Naive thymus-derived CD4-positive, alpha-beta T cell (primary cell): Measurements from ENCODE around the gene MEGF11. TPM values are rescaled to one million over a fixed set of nuclear protein-coding genes. Genes with fewer than 3 reads are reported as not detected.

ENCODE experiments used
- ATAC-seq: fragments of 150-1000 bp; cut with Tn5 transposase; 2 replicates; pipeline ENCODE4 v1.10.0; 2021; ENCODE audit warnings: mild to moderate bottlenecking, moderate library complexity
- CTCF ChIA-PET: fragments of 350-600 bp; sonication (Branson Sonifier 250); formaldehyde crosslinking; loops from one replicate; lab custom pipeline; 2021; ENCODE audit warnings: antibody characterized with exemption; lab: Charles Lee
- POLR2A ChIA-PET: fragments of 350-600 bp; sonication (Branson Sonifier 250); formaldehyde crosslinking; loops from one replicate; lab custom pipeline; 2021; ENCODE audit warnings: antibody characterized with exemption, inconsistent platforms; lab: Charles Lee
- DNase-seq, 9 donors: peaks; one replicate each; pipeline versions ENCODE4 v3.0.0 to v3.0.0-alpha.2; 2020 to 2022; ENCODE audit warnings: mixed read lengths in 1 of 9
- H3K27ac ChIP-seq: one replicate; pipeline ENCODE4 v1.7.0; 2013; ENCODE audit warnings: mild to moderate bottlenecking, low read depth, low read length, moderate library complexity
- H3K27me3 ChIP-seq, 2 donors: one replicate each; pipeline ENCODE4 v1.7.0; 2013; ENCODE audit warnings: low read length in 2 of 2, mild to moderate bottlenecking in 2 of 2, moderate library complexity in 2 of 2; ENCODE audit not compliant: control insufficient read depth in 2 of 2, insufficient read depth in 2 of 2
- H3K36me3 ChIP-seq, 3 experiments: 1 replicate in 2 of 3; 2 replicates in 1 of 3; pipeline ENCODE4 v1.7.0; 2013; ENCODE audit warnings: low read length in 3 of 3, mild to moderate bottlenecking in 3 of 3, moderate library complexity in 1 of 3; ENCODE audit not compliant: insufficient read depth in 3 of 3, control insufficient read depth in 2 of 3
- H3K4me1 ChIP-seq, 2 donors: one replicate each; pipeline ENCODE4 v1.7.0; 2013; ENCODE audit warnings: low read length in 2 of 2, mild to moderate bottlenecking in 2 of 2, moderate library complexity in 1 of 2; ENCODE audit not compliant: control insufficient read depth in 2 of 2, insufficient read depth in 2 of 2
- H3K4me3 ChIP-seq: 2 replicates; pipeline ENCODE4 v1.7.0; 2013; ENCODE audit warnings: mild to moderate bottlenecking, low read length
- H3K9me3 ChIP-seq, 3 experiments: 1 replicate in 2 of 3; 2 replicates in 1 of 3; pipeline ENCODE4 v1.7.0; 2013; ENCODE audit warnings: low read length in 3 of 3; ENCODE audit not compliant: control insufficient read depth in 2 of 3
- H3K27ac Mint-ChIP-seq, 9 donors: one replicate each; pipeline ENCODE4 v1.8.0; 2020 to 2022; ENCODE audit warnings: mixed read lengths in 9 of 9, mild to moderate bottlenecking in 8 of 9, moderate library complexity in 5 of 9, inconsistent platforms in 2 of 9
- H3K27me3 Mint-ChIP-seq, 5 donors: one replicate each; pipeline ENCODE4 v1.8.0; 2021 to 2022; ENCODE audit warnings: mixed read lengths in 5 of 5, mild to moderate bottlenecking in 1 of 5
- H3K36me3 Mint-ChIP-seq, 5 donors: one replicate each; pipeline ENCODE4 v1.8.0; 2020 to 2022; ENCODE audit warnings: mixed read lengths in 5 of 5, mild to moderate bottlenecking in 3 of 5, inconsistent platforms in 1 of 5
- H3K4me1 Mint-ChIP-seq, 7 donors: one replicate each; pipeline ENCODE4 v1.8.0; 2020 to 2022; ENCODE audit warnings: mixed read lengths in 7 of 7, mild to moderate bottlenecking in 3 of 7, inconsistent platforms in 1 of 7
- H3K4me3 Mint-ChIP-seq, 10 donors: one replicate each; pipeline ENCODE4 v1.8.0; 2020 to 2022; ENCODE audit warnings: mild to moderate bottlenecking in 10 of 10, mixed read lengths in 10 of 10, moderate library complexity in 6 of 10, inconsistent platforms in 2 of 10
- H3K9me3 Mint-ChIP-seq, 11 donors: one replicate each; pipeline ENCODE4 v1.8.0; 2020 to 2022; ENCODE audit warnings: mixed read lengths in 11 of 11, mild to moderate bottlenecking in 4 of 11, inconsistent platforms in 1 of 11, moderate library complexity in 1 of 11
- intact Hi-C, 2 donors: fragments of 100-400 bp; cut with micrococcal nuclease; formaldehyde crosslinking; loops; one replicate each; pipeline ENCODE4 v1.15.1; 2023
- polyA plus RNA-seq, 2 donors: library from polyadenylated mRNA; unstranded; fragments of 300-500 nt; fragmentation: Illumina TruSeq; gene quantifications; one replicate each; pipeline ENCODE4 v1.2.3, GENCODE V29; 2021
- total RNA-seq, 6 experiments: library from RNA in 5 of 6; stranded (reverse) in 5 of 6; gene quantifications; 1 replicate in 5 of 6; 2 replicates in 1 of 6; pipeline ENCODE4 v1.2.3 and lab custom pipeline; 2021 to 2026

Gene MEGF11
- total and polyA plus RNA-seq, 7 experiments from 2014 or later, result 0.45 TPM; not detected in 6

DNA sequence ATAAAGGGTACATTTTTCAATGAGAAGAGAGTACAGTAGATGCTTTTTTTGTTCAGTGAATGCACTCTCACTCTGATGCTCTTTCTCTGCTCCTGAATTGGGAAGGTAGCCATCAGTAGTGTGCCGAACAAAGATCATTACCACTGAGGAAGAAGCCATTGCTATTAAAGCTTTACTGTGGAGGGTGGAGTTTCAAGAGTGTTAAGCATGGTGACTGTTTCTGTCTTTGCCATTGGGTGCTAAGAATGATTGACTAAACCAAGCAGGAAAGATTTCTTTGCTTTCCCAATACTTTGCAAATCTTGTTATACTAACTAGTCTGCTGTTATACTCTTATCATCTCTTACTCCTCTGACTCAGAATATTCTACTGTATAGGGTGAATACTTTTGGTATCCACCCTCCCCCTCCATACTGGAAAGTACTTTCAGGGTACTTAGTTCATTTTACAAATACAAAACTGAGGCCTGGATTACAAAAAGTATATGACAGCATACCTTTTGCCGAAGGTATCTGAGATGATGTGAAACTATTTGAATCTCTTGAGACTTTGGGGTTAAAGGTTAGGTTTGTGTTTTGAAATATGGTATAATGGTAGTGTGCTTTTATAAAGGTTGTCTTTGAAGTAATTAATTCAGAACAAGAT is 382.5 kb downstream of the MEGF11 start:
- peaks cover 0 to 16% (median 0%) of the 10 kb centered on the region in 3 experiments for H3K36me3 ChIP-seq
- intact Hi-C loops, result loop anchor here in 1 of 2 donors (2.0 kb wide), 1 partner anchor 72 kb away; no protein-coding TSS in a partner anchor
- CTCF ChIA-PET, result interaction anchor here (0.6 to 2.5 kb wide), 4 partner anchors 12 to 233 kb away, joined by 3 to 15 read pairs (median 3); no protein-coding TSS in a partner anchor
- H3K4me1 ChIP-seq, result peaks cover 5 to 24% of the 10 kb centered on the region in 2 donors
- no peaks in the 10 kb centered on the region for H3K27me3 ChIP-seq
- no peaks in the 10 kb centered on the region for H3K9me3 ChIP-seq
- peak overlapping the region; percentile 94 for H3K4me3 ChIP-seq
- DNase-seq (no peak), ATAC-seq (no peak)
- Mint-ChIP-seq H3K9me3 (peaks cover 0 to 8% (median 0%) of the 10 kb centered on the region in 11 donors), H3K36me3 (peaks cover 0 to 14% (median 5%) of the 10 kb centered on the region in 5 donors), H3K27me3 (peaks cover 0 to 5% (median 0%) of the 10 kb centered on the region in 5 donors), H3K27ac (peak overlapping the region; percentile 97 to 100 (median 99)), H3K4me3 (peak overlapping the region; percentile 88 to 100 (median 100)), H3K4me1 (peaks cover 26 to 47% (median 41%) of the 10 kb centered on the region in 7 donors)
- peak overlapping the region; percentile 94 for H3K27ac ChIP-seq
- POLR2A ChIA-PET, result interaction anchor here (1.1 to 4.0 kb wide), 4 partner anchors 9 to 341 kb away, joined by 3 to 40 read pairs (median 14); partner anchors contain the start of genes DENND4A and HACD3

- no peaks in the 10 kb centered on the region for H3K27me3 ChIP-seq
- Mint-ChIP-seq H3K27me3 (peaks cover 0 to 5% (median 0%) of the 10 kb centered on the region in 5 donors), H3K4me3 (peak overlapping the region; percentile 88 to 100 (median 100)), H3K27ac (peak overlapping the region; percentile 97 to 100 (median 99)), H3K36me3 (peaks cover 0 to 14% (median 5%) of the 10 kb centered on the region in 5 donors), H3K9me3 (peaks cover 0 to 8% (median 0%) of the 10 kb centered on the region in 11 donors), H3K4me1 (peaks cover 26 to 40% (median 35%) of the 10 kb centered on the region in 7 donors)
- peak in 7 of 9 donors; percentile 10 to 38 (median 24) for DNase-seq
- no peak for ATAC-seq
- peak overlapping the region; percentile 94 for H3K4me3 ChIP-seq
- intact Hi-C loops, result loop anchor here (1.0 to 10.0 kb wide), 20 partner anchors 12 to 1708 kb away; partner anchors contain the start of genes DPP8 (in 2 of the 2), INTS14 (in 2 of the 2), DENND4A (in 1 of the 2) and DIS3L (in 1 of the 2)
- H3K27ac ChIP-seq, result peak overlapping the region; percentile 94
- H3K4me1 ChIP-seq, result peaks cover 5 to 24% of the 10 kb centered on the region in 2 donors
- CTCF ChIA-PET, result interaction anchor here (0.5 to 2.5 kb wide), 10 partner anchors 9 to 232 kb away, joined by 3 to 15 read pairs (median 3); no protein-coding TSS in a partner anchor
- POLR2A ChIA-PET, result interaction anchor here (0.6 to 4.0 kb wide), 19 partner anchors 10 to 685 kb away, joined by 3 to 40 read pairs (median 3); partner anchors contain the start of genes CLPX, DENND4A, HACD3 and INTS14
- H3K9me3 ChIP-seq, result no peaks in the 10 kb centered on the region
- H3K36me3 ChIP-seq, result peaks cover 0 to 16% (median 0%) of the 10 kb centered on the region in 3 experiments
These were observed 383.3 kb downstream of the MEGF11 start for GRCh38 chr15:65869954-65870871.

DNA sequence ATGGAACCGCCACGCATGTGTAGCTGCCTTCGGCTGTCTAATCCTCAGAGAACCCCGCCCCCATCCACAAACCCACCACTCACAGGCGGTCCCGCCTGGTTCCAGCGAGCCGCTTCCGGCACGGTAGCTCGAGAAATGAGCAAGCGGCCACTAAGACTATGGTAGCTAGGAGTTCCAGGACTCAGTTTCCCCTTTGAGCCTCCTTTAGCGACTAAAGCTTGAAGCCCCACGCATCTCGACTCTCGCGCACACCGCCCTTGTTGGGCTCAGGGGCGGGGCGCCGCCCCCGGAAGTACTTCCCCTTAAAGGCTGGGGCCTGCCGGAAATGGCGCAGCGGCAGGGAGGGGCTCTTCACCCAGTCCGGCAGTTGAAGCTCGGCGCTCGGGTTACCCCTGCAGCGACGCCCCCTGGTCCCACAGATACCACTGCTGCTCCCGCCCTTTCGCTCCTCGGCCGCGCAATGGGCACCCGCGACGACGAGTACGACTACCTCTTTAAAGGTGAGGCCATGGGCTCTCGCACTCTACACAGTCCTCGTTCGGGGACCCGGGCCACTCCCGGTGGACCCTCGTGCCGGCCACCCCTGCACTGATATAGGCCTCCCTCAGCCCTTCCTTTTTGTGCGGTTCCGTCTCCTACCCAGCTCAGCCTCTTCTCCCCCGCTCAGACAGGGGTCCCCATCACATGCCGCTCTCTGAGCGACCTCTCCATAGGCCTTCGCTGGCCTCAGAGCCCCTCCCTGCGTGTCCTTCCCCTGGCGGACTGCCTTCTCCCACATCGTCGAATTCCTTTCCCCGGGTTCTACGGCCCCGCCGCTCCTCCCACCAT is 384.2 kb downstream of the MEGF11 start, which contains the start of gene RAB11A:
Gene RAB11A, plus strand, starts transcription at position 366 of the 828 bp plus-strand sequence. Its CDS starts 95 bp downstream, at position 461.
- H3K9me3 Mint-ChIP-seq, result peaks cover 0 to 8% (median 0%) of the 10 kb centered on the region in 11 donors

DNA sequence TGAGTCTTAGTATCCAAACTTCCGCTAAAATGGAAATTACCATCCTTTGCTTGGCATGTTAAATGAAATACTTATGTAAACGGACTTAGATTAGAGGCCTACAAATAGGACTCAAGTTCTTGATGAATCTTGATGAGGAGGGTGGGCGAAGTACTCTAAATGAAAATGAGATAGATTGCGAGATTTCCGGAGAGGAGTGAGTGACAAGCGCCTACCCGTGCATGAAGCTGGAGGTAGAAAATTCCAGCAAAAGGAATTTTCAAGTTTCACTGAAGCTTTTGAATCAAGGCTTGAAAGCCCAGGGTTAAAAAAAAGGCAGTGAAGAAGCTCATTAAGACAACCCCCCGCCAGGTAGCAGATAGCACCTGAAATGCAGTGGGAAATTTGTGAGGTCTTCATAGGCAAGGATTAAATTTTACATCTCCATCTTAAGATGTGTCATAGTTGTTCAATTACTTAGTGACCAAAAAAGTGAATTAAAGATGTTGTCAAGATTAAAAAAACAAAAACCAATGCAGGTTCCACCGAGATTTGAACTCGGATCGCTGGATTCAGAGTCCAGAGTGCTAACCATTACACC is 384.9 kb downstream of the MEGF11 start:
- peaks cover 22 to 33% (median 29%) of the 10 kb centered on the region in 7 donors for H3K4me1 Mint-ChIP-seq
- no peaks in the 10 kb centered on the region for H3K27me3 ChIP-seq
- no peaks in the 10 kb centered on the region for H3K9me3 ChIP-seq
- ATAC-seq (no peak), DNase-seq (no peak)
- peak overlapping the region; percentile 94 for H3K4me3 ChIP-seq
- peaks cover 0 to 8% (median 0%) of the 10 kb centered on the region in 3 experiments for H3K36me3 ChIP-seq
- H3K27me3 Mint-ChIP-seq, result peaks cover 0 to 5% (median 0%) of the 10 kb centered on the region in 5 donors
- H3K4me1 ChIP-seq, result peaks cover 5 to 24% of the 10 kb centered on the region in 2 donors
- CTCF ChIA-PET, result interaction anchor here (0.6 to 2.5 kb wide), 8 partner anchors 9 to 231 kb away, joined by 3 to 15 read pairs (median 4); no protein-coding TSS in a partner anchor
- POLR2A ChIA-PET, result interaction anchor here (0.5 to 4.0 kb wide), 22 partner anchors 10 to 1969 kb away, joined by 3 to 40 read pairs (median 3); partner anchors contain the start of genes CLPX, DENND4A, DIS3L and INTS14
- peak overlapping the region; percentile 88 to 100 (median 100) for H3K4me3 Mint-ChIP-seq
- intact Hi-C loops, result loop anchor here (1.0 to 10.0 kb wide), 19 partner anchors 14 to 1706 kb away; partner anchors contain the start of genes DPP8 (in 2 of the 2), INTS14 (in 2 of the 2), DENND4A (in 1 of the 2) and DIS3L (in 1 of the 2)
- peaks cover 0 to 8% (median 0%) of the 10 kb centered on the region in 11 donors for H3K9me3 Mint-ChIP-seq
- H3K27ac Mint-ChIP-seq, result peak overlapping the region; percentile 97 to 100 (median 99)
- H3K36me3 Mint-ChIP-seq, result peaks cover 0 to 12% (median 0%) of the 10 kb centered on the region in 5 donors
- H3K27ac ChIP-seq, result peak overlapping the region; percentile 94

More for the DNA sequence above, 384.2 kb downstream of the MEGF11 start, which contains the start of gene RAB11A:
- peaks cover 5 to 24% of the 10 kb centered on the region in 2 donors for H3K4me1 ChIP-seq
- CTCF ChIA-PET, result interaction anchor here (0.6 to 2.5 kb wide), 10 partner anchors 9 to 231 kb away, joined by 3 to 15 read pairs (median 4); no protein-coding TSS in a partner anchor
- Mint-ChIP-seq H3K27ac (peak within 1 kb of the TSS; percentile 97 to 100 (median 99)), H3K4me3 (peak within 1 kb of the TSS; percentile 88 to 100 (median 100)), H3K4me1 (peaks cover 23 to 37% (median 32%) of the 10 kb centered on the region in 7 donors), H3K27me3 (peaks cover 0 to 5% (median 0%) of the 10 kb centered on the region in 5 donors), H3K36me3 (peaks cover 0 to 12% (median under 1%) of the 10 kb centered on the region in 5 donors)
- H3K27me3 ChIP-seq, result no peaks in the 10 kb centered on the region
- peak within 1 kb of the TSS; percentile 94 for H3K27ac ChIP-seq
- H3K4me3 ChIP-seq, result peak within 1 kb of the TSS; percentile 94
- H3K36me3 ChIP-seq, result peaks cover 0 to 10% (median 0%) of the 10 kb centered on the region in 3 experiments
- POLR2A ChIA-PET, result interaction anchor here (0.5 to 4.0 kb wide), 26 partner anchors 11 to 1968 kb away, joined by 3 to 40 read pairs (median 3); partner anchors contain the start of genes CLPX, DENND4A, DIS3L and INTS14
- ATAC-seq (peak; percentile 96), DNase-seq (peak; percentile 91 to 97 (median 95))
- no peaks in the 10 kb centered on the region for H3K9me3 ChIP-seq
- intact Hi-C loops, result loop anchor here (1.0 to 10.0 kb wide), 19 partner anchors 13 to 1707 kb away; partner anchors contain the start of genes DPP8 (in 2 of the 2), INTS14 (in 2 of the 2), DENND4A (in 1 of the 2) and DIS3L (in 1 of the 2)
